DOHH2 (cell line): Measurements from ENCODE around the gene COL11A2.

Experiments used
- CTCF ChIP-seq: fragments of 200-600 bp; sonication (generic); IDR thresholded peaks from one replicate; pipeline ENCODE4 v1.5.1; 2014; ENCODE audit warnings: antibody characterized with exemption, mild to moderate bottlenecking, low read depth, low read length; ENCODE audit not compliant: poor library complexity, severe bottlenecking
- EZH2phosphoT487 ChIP-seq: fragments of 200-600 bp; sonication (generic); IDR thresholded peaks from 2 replicates; pipeline ENCODE4 v1.6.1; 2017; ENCODE audit warnings: borderline replicate concordance, mild to moderate bottlenecking, antibody characterized with exemption, low read length, moderate library complexity, mixed read lengths

DNA sequence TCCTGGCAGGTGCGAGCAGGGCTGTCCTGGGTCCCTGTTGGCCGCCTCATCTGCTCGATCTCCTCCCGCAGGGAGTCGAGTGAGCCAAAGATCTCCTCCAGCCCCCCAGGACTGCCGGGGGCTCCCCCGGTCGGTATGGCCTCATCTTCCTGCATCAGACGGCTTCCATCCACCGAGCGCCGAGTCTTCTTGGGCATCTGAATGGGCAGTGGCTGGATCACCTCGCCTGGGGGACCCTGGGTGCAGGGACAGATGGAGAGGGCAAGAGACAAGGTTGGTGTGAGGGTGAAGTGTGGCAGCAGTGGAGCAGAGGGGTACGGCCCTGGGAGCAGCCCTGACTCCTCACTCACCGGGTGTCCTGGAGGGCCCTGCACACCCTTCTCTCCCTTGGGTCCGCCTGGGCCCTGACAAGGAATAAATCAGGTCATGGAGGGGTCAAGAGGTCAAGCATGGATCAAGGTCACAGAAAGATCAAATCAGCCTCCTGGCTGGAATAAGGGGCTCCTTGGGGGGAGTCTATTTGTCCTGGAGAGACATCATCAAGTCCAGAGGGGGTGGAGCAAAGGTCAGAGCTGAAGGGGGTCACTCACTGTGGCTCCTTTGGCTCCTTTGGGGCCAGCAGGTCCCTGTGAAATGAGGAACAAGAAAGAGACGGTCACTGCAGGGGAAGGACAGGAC lies 26.5 kb downstream of the COL11A2 start:
- no peak for TF ChIP-seq CTCF
- no peak for TF ChIP-seq EZH2phosphoT487
